ENCODE results near the gene TMEM204.

The TMEM204 gene

DNA sequence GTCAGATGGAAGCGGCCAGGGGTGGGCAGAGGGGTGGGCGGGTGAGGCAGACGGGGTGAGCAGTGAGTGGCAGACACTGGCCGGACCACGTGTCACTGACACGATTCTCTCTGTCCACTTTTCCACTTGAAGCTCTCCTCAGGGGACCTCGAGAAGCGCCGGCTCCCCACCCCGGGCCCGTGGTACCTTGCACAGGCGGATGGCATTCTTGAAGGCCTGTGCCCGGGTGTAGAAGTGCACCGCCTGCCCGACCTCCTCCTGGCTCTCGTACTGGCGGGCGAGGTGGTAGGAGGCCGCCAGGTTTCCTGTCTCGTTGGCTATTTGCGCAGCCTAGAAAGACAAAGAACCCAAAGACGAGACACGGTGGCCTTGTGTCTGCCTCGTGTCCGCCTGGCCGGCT, 9.1 kb upstream of the TMEM204 start:
- no peak overlapping the region for H3K27ac ChIP-seq
- TF ChIP-seq ZFX (IDR thresholded peaks at IDR 0.05; ENCODE audit: borderline replicate concordance), result no peak
- TF ChIP-seq, protein P1, sequence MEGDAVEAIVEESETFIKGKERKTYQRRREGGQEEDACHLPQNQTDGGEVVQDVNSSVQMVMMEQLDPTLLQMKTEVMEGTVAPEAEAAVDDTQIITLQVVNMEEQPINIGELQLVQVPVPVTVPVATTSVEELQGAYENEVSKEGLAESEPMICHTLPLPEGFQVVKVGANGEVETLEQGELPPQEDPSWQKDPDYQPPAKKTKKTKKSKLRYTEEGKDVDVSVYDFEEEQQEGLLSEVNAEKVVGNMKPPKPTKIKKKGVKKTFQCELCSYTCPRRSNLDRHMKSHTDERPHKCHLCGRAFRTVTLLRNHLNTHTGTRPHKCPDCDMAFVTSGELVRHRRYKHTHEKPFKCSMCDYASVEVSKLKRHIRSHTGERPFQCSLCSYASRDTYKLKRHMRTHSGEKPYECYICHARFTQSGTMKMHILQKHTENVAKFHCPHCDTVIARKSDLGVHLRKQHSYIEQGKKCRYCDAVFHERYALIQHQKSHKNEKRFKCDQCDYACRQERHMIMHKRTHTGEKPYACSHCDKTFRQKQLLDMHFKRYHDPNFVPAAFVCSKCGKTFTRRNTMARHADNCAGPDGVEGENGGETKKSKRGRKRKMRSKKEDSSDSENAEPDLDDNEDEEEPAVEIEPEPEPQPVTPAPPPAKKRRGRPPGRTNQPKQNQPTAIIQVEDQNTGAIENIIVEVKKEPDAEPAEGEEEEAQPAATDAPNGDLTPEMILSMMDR (IDR thresholded peaks at IDR 0.05), result no peak

DNA sequence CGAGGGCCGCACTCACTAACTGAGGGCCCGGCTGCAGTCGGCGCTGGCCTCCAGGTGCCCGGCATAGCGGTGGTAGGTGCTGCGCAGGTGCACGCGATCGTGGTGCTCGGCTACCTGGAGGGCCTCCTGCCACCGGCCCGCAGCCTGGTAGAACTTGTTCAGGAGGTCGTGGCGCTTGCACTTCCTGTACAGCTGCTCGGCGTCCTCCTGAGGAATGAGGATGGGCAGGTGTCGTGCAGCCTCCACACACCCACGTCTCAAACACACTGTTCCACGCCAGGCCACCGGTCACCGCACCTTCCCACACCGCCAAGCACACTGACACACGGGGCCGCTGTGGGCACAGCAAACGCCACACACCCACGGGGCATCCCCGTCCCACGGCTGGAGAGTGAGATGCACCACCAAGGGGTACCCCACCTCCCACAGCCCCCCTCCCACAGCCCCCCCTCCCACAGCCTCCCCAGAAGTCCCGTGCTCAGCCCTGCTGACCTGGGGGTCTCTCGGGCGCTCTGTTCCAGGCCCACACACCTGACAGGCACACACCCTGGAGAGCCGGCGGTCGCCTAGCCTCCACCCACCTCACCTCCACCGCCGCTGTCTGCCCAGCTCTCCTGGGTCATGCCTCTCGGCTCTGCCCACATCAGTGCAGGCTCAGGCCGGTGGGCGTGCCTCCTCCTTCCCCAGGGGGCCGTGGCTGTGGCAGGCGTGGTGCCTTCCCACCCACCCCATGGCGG, 7.4 kb upstream of the TMEM204 start:
- H3K27ac ChIP-seq, result no peak overlapping the region
- TF ChIP-seq, protein P1 (IDR thresholded peaks at IDR 0.05), result no peak
- TF ChIP-seq ZFX (IDR thresholded peaks at IDR 0.05; ENCODE audit: borderline replicate concordance), result no peak

DNA sequence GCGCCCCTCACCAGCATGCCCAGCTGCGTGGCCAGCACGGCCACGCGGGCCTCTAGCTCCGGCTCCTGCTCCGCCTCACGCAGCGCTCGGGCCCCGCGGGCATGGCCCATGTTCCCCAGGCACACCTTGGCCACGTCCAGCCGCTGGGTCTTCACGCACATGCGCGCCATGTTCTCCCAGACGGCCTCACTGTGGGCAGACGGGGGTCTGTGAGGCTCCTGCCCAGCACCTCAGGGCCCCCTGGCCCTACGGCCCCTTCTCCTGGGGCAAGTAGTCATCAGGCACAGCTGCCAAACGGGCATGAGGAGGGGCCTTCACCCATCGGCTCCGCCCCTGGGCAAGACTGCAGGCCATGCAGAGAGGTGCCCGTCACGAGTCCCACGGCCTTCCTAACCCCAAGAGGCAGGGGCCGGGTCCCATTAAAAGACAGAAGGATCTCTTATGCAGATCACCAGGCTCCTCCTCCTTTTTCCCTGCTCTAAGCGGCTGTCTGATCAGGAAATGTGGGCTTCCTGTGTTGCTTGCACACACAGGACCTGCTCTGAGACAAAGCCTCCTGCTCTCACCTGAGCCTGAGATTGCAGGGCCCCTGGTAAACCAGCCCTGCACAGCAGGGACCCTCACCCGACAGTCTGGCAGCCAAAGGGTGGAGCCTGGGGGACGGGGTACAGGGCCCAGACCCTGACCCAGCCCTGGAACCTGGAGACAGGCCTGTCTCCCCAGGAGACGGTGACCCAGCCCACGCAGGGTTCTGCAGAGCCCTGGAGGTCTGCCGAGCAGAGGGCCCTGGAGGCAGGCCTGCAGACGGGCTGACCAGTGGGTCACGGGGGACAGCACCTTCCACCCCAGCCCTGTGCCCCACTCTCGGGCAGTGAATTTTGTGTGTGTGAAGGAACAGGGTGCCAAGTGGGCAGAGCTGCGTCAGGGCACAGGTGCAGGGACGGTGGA, 6.6 kb upstream of the TMEM204 start:
- no peak overlapping the region for H3K27ac ChIP-seq
- TF ChIP-seq, protein P1 (IDR thresholded peaks at IDR 0.05), result no peak
- TF ChIP-seq ZFX (IDR thresholded peaks at IDR 0.05; ENCODE audit: borderline replicate concordance), result no peak

DNA sequence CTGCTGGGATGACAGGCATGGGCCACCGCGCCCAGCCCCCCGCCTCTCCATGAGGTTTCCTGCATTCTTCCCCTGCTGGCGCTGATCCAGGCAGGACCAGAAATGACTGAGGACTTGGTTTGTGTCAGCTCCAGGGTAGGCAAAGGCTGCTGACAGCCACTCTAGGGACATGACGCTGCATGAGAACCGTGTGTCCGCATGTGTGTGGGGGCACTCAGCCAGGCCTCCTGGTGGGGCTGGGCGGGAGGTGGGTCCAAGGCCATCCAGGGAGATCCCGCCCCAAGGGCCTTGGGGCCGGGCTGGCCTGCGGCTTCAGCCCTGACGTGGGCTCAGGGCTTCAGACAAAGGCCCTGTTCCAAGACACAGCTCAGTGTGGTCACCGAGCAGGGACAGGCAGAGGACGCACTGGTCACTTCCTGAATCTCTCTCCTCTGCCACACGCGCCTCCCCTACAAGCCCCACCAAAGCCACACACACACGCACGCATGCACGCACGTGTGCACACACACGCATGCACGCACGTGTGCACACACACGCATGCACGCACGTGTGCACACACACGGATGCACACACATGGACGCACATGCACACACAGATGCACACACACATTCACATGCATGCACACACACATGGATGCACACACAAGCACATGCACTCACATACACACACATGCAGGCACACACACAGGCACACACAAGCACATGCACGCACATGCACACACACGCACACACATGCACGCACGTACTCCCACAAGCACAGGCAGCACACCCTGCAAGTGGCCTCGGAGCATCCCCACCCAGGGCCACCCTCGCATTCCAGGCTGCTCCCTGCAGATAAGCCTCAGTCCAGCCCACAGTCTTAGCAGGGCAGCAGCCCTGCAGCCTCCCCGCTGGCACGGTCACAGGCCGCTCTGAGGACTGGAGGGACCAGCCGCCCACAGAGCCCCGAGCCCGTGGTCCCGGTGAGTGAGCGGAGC, 5.3 kb upstream of the TMEM204 start:
- H3K27ac ChIP-seq, result no peak overlapping the region
- TF ChIP-seq, protein P1 (IDR thresholded peaks at IDR 0.05), result no peak
- no peak for TF ChIP-seq ZFX (IDR thresholded peaks at IDR 0.05; ENCODE audit: borderline replicate concordance)

DNA sequence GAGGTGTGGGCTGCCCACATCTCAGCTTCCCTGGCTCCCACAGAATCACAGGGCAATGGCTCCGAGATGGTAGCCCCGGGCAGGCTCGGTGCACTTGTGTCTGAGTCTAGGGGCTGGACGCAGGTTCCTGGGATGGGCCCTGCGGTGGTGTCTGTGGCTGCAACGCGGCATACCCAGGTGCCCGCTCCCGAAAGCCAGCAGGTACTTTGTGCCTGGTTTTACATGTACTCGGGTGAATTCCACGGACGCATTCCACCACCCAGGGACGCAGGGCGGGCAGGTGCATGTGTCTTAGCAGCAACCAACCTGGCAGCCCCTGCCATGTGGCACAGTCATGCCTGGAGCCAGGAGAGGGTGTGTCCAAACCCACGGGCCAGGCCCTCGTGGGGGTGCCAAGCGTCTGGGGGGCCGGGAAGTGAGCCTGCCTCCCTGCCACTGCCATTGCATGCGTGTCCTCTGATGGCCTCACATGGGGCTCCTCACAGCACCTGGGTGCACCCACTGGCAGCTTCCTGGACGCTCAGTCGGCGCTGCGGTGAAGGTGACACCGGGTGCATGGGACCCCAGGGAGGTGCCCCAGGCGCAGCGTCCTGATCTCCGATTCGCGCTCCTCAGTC, 4.4 kb upstream of the TMEM204 start:
- TF ChIP-seq ZFX (IDR thresholded peaks at IDR 0.05; ENCODE audit: borderline replicate concordance), result no peak
- TF ChIP-seq, protein P1 (IDR thresholded peaks at IDR 0.05), result no peak
- H3K27ac ChIP-seq, result no peak overlapping the region

DNA sequence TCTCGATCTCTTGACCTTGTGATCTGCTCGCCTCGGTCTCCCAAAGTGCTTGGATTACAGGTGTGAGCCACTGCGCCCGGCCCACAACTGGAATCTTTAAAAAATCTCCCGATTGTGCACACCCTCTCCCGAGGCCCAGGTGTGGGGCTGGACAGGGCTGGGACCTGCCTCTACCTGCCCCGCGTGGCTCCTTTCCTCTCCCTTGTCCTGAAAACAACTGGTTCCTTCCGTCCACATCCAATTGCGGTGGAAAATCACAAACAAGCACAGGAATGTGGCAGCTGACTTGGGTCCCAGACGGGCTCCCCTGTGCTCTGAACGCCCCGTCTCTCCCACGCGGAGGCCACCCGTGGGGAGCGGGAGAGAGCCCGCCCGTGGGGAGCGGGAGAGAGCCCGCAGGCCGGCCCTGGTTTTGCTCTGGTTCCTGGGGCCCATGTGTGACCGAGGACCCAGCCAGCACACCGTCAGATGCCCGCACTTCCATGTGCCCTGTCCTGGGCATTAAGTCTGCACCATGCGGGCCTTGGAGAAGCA, 3.0 kb upstream of the TMEM204 start:
- no peak for TF ChIP-seq ZFX (IDR thresholded peaks at IDR 0.05; ENCODE audit: borderline replicate concordance)
- TF ChIP-seq, protein P1 (IDR thresholded peaks at IDR 0.05), result no peak
- H3K27ac ChIP-seq, result no peak overlapping the region

Data from 22Rv1 (cell line).